IMR-90 (cell line): ENCODE results near the gene MOB3B.

Experiments used
- BHLHE40 ChIP-seq: fragments of 150-350 bp; IDR thresholded peaks from 2 replicates; pipeline ENCODE4 v1.6.1; 2016; ENCODE audit warnings: mild to moderate bottlenecking, low read depth, low read length
- CHD1 ChIP-seq: IDR thresholded peaks from 2 replicates; pipeline ENCODE4 v1.6.1; 2012; ENCODE audit warnings: low read depth, low read length, improper control_type of control experiment
- CTCF ChIP-seq: conservative IDR thresholded peaks from 2 replicates; pipeline ENCODE4 v1.5.1; 2012; ENCODE audit warnings: mild to moderate bottlenecking, low read depth, low read length, improper control_type of control experiment
- FOS ChIP-seq: fragments of 150-350 bp; IDR thresholded peaks from 2 replicates; pipeline ENCODE4 v1.6.1; 2016; ENCODE audit warnings: low read depth, low read length
- MAFK ChIP-seq: IDR thresholded peaks from 2 replicates; pipeline ENCODE4 v1.6.1; 2012; ENCODE audit warnings: low read depth, low read length, improper control_type of control experiment
- MAZ ChIP-seq: IDR thresholded peaks from 2 replicates; pipeline ENCODE4 v1.6.1; 2012; ENCODE audit warnings: low read depth, mild to moderate bottlenecking, low read length, improper control_type of control experiment, moderate library complexity, borderline replicate concordance
- MXI1 ChIP-seq: IDR thresholded peaks from 2 replicates; pipeline ENCODE4 v1.6.1; 2012; ENCODE audit warnings: low read depth, mild to moderate bottlenecking, low read length, moderate library complexity, borderline replicate concordance
- POLR2A ChIP-seq: IDR thresholded peaks from 2 replicates; pipeline ENCODE4 v1.6.1; 2012; ENCODE audit warnings: mild to moderate bottlenecking, low read depth, low read length
- RAD21 ChIP-seq: IDR thresholded peaks from 2 replicates; pipeline ENCODE4 v1.6.1; 2012; ENCODE audit warnings: low read length, improper control_type of control experiment
- RCOR1 ChIP-seq: IDR thresholded peaks from 2 replicates; pipeline ENCODE4 v1.6.1; 2012; ENCODE audit warnings: mild to moderate bottlenecking, low read length, improper control_type of control experiment; ENCODE audit not compliant: insufficient replicate concordance
- RFX5 ChIP-seq: IDR thresholded peaks from 2 replicates; pipeline ENCODE4 v1.8.0; 2012; ENCODE audit warnings: low read depth, mild to moderate bottlenecking, low read length, moderate library complexity
- SMC3 ChIP-seq: fragments of 150-350 bp; IDR thresholded peaks from 2 replicates; pipeline ENCODE4 v1.6.1; 2016; ENCODE audit warnings: low read depth, mild to moderate bottlenecking, antibody characterized with exemption, low read length, moderate library complexity
- USF2 ChIP-seq: fragments of 150-350 bp; IDR thresholded peaks from 2 replicates; pipeline ENCODE4 v1.6.1; 2017; ENCODE audit warnings: mild to moderate bottlenecking, antibody characterized with exemption, low read length, low read depth

GRCh38 chr9:27561685-27562084 is 32.1 kb upstream of the MOB3B start:
- TF ChIP-seq CTCF, result no peak
- no peak for TF ChIP-seq RAD21
- TF ChIP-seq FOS, result no peak
- no peak for TF ChIP-seq RCOR1
- no peak for TF ChIP-seq USF2
- TF ChIP-seq RFX5, result no peak
- no peak for TF ChIP-seq BHLHE40
- no peak for TF ChIP-seq POLR2A
- TF ChIP-seq SMC3, result no peak
- TF ChIP-seq MXI1, result no peak
- no peak for TF ChIP-seq CHD1
- no peak for TF ChIP-seq MAZ
- TF ChIP-seq MAFK, result no peak
